SK-N-SH treated with all-trans-retinoic acid at 6 μM for 48 hours (cell line): ENCODE measurements around the gene MRPL21.

Experiments used
- ATAC-seq: fragments of 200-7000 bp; cut with Tn5 transposase; 3 replicates; pipeline ENCODE4 v1.9.1; 2020; ENCODE audit warnings: mild to moderate bottlenecking, moderate library complexity
- ARNTL ChIP-seq: fragments of 450-650 bp; formaldehyde crosslinking; IDR thresholded peaks from 2 replicates; pipeline ENCODE4 v1.5.0; 2020; ENCODE audit warnings: low read depth, mild to moderate bottlenecking, moderate library complexity, borderline replicate concordance
- BACH2 ChIP-seq: fragments of 250-450 bp; sonication (Bioruptor Pico); IDR thresholded peaks from 2 replicates; pipeline ENCODE4 v1.9.0; 2021; ENCODE audit warnings: mild to moderate bottlenecking, borderline replicate concordance
- CSDC2 ChIP-seq: fragments of 250-450 bp; sonication (Bioruptor Pico); IDR thresholded peaks from 2 replicates; pipeline ENCODE4 v1.5.0; 2020; ENCODE audit warnings: mild to moderate bottlenecking, moderate library complexity
- CSRNP3 ChIP-seq: fragments of 250-450 bp; sonication (Bioruptor Pico); IDR thresholded peaks from 2 replicates; pipeline ENCODE4 v1.5.1; 2021; ENCODE audit warnings: mild to moderate bottlenecking, moderate library complexity
- ESRRG ChIP-seq: fragments of 250-450 bp; sonication (Bioruptor Pico); IDR thresholded peaks from 2 replicates; pipeline ENCODE4 v1.6.1; 2021; ENCODE audit warnings: mild to moderate bottlenecking
- GLIS3 ChIP-seq: fragments of 250-450 bp; sonication (Bioruptor Pico); IDR thresholded peaks from 2 replicates; pipeline ENCODE4 v1.5.0; 2020; ENCODE audit warnings: mild to moderate bottlenecking, moderate library complexity
- ISL1 ChIP-seq: fragments of 250-450 bp; sonication (Bioruptor Pico); IDR thresholded peaks from 2 replicates; pipeline ENCODE4 v2.1.2; 2022; ENCODE audit warnings: mild to moderate bottlenecking, moderate library complexity
- OSR1 ChIP-seq: fragments of 250-450 bp; sonication (Bioruptor Pico); IDR thresholded peaks from 2 replicates; pipeline ENCODE4 v1.8.0; 2022; ENCODE audit warnings: moderate library complexity, mild to moderate bottlenecking, inconsistent platforms
- PATZ1 ChIP-seq: fragments of 250-450 bp; sonication (Bioruptor Pico); IDR thresholded peaks from 2 replicates; pipeline ENCODE4 v1.8.0; 2020; ENCODE audit warnings: mild to moderate bottlenecking, moderate library complexity, borderline replicate concordance
- POU6F1 ChIP-seq: fragments of 250-450 bp; sonication (Bioruptor Pico); IDR thresholded peaks from 2 replicates; pipeline ENCODE4 v1.8.0; 2021; ENCODE audit warnings: low read depth, mild to moderate bottlenecking, moderate library complexity, borderline replicate concordance
- PPARA ChIP-seq: fragments of 250-450 bp; sonication (Bioruptor Pico); IDR thresholded peaks from 2 replicates; pipeline ENCODE4 v1.5.0; 2020; ENCODE audit warnings: mild to moderate bottlenecking, borderline replicate concordance
- RARB ChIP-seq: fragments of 250-450 bp; sonication (Bioruptor Pico); IDR thresholded peaks from 2 replicates; pipeline ENCODE4 v1.8.0; 2021; ENCODE audit warnings: mild to moderate bottlenecking, moderate library complexity
- SNAI2 ChIP-seq: fragments of 250-450 bp; sonication (Bioruptor Pico); IDR thresholded peaks from 2 replicates; pipeline ENCODE4 v1.5.0; 2020; ENCODE audit warnings: mild to moderate bottlenecking, moderate library complexity
- TCF4 ChIP-seq: fragments of 250-450 bp; sonication (Bioruptor Pico); IDR thresholded peaks from 2 replicates; pipeline ENCODE4 v1.8.0; 2021; ENCODE audit warnings: mild to moderate bottlenecking, moderate library complexity, borderline replicate concordance
- TOX ChIP-seq: fragments of 250-450 bp; sonication (Bioruptor Pico); IDR thresholded peaks from 2 replicates; pipeline ENCODE4 v1.8.0; 2021; ENCODE audit warnings: mild to moderate bottlenecking, moderate library complexity, borderline replicate concordance
- ZC3H10 ChIP-seq: fragments of 250-450 bp; sonication (Bioruptor Pico); IDR thresholded peaks from 2 replicates; pipeline ENCODE4 v1.5.1; 2021; ENCODE audit warnings: mild to moderate bottlenecking, moderate library complexity
- ZFP3 ChIP-seq: fragments of 250-450 bp; sonication (Bioruptor Pico); IDR thresholded peaks from 2 replicates; pipeline ENCODE4 v1.5.0; 2020; ENCODE audit warnings: mild to moderate bottlenecking, moderate library complexity
- ZNF70 ChIP-seq: fragments of 450-650 bp; formaldehyde crosslinking; IDR thresholded peaks from 2 replicates; pipeline ENCODE4 v1.5.0; 2020; ENCODE audit warnings: mild to moderate bottlenecking, moderate library complexity
- ZNF8 ChIP-seq: fragments of 450-650 bp; formaldehyde crosslinking; IDR thresholded peaks from 2 replicates; pipeline ENCODE4 v1.5.0; 2020; ENCODE audit warnings: mild to moderate bottlenecking, moderate library complexity
- TF ChIP-seq, protein P1 (sequence below): fragments of 250-450 bp; sonication (Bioruptor Pico); IDR thresholded peaks from 2 replicates; pipeline ENCODE4 v1.5.1; 2020; ENCODE audit warnings: low read depth, mild to moderate bottlenecking, moderate library complexity

Gene MRPL21

DNA sequence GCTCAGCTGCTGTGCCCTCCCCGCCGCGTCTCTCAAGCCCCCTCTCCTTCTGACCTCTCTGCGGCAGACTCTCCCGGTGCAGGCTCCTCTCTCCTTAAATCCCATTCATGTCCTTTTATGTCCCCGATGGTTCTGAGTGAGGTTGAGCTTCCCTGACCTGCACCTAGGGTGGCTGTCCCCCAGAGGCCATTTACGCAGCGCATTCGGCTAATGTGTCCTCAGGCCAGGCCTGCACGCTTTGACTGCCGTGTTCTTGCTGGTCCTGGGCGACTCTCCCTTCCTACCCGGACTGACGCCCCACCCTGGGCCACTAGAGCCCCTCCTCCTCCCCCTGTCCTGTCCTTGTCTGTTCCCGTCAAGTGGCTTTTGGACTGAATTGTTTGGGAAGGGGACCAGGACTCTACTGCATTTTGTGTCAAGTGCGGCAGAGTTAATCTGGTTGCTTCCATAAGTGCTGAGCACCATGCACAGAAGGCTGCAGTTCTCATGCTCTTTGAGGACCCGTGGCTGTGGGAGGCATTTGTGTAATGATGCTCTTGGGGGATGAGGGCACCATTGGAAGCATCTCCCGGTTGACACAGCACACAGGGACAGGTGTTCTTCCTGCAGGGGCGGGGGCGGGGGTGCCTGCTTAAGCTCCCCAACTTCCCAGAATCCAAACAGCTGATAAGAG lies 37.2 kb upstream of the MRPL21 start (continued):
- no peak for TF ChIP-seq ESRRG (CRISPR knock-in tag)
- no peak for TF ChIP-seq OSR1
- TF ChIP-seq ZNF8 (CRISPR knock-in tag), result no peak
- TF ChIP-seq ZC3H10 (CRISPR knock-in tag), result no peak
- TF ChIP-seq POU6F1 (CRISPR knock-in tag), result no peak
- no peak for TF ChIP-seq TCF4 (CRISPR knock-in tag)
- no peak for TF ChIP-seq CSRNP3 (CRISPR knock-in tag)
- TF ChIP-seq TOX, result no peak

DNA sequence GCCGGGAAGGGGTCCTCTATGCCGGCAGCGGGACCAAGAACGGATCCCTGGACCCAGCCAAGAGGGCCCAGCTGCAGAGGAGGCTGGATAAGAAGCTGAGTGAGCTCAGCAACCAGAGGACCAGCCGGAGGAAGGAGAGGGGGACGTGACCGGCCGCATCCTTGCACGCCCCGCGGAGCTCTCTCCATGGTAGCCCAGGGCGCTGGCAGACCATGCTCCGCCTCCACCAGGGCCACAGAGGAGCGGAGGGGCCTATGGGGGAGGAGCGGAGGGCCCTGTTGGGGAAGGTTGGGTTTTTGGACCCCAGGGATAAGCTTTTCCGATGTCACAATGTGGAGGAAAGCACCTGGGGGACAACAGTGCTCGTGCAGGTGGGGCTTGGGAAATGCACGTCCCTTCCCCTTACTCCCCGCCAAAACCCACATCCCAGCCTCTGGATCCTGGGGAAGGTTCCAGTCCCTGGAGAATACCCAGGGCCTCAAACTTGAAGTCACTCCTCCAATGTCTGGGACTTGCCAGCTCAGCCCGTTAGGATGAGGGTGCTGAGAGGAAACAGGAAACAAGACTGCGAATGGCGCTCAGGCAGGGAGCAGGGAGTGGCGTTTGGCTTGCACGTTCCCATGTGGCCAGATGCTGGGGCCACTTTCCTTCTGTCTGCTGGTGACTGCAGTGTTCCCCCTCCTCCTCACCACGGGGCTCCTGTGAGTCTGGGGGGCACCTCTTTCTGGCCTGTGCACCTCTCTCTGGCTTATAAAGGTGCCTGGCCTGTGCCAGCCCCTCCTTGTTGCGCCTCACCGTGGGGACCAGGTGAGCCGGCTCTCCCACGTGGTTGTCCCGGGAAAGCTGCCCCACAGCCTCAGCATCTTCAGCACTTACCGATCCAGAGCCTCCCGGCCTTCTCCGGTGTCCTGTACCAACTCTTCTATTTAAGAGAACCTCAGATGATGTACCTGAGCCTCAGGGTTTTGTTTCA lies 36.2 kb upstream of the MRPL21 start:
- no peak for TF ChIP-seq ISL1 (CRISPR knock-in tag)
- TF ChIP-seq TCF4 (CRISPR knock-in tag), result no peak
- TF ChIP-seq, protein P1, sequence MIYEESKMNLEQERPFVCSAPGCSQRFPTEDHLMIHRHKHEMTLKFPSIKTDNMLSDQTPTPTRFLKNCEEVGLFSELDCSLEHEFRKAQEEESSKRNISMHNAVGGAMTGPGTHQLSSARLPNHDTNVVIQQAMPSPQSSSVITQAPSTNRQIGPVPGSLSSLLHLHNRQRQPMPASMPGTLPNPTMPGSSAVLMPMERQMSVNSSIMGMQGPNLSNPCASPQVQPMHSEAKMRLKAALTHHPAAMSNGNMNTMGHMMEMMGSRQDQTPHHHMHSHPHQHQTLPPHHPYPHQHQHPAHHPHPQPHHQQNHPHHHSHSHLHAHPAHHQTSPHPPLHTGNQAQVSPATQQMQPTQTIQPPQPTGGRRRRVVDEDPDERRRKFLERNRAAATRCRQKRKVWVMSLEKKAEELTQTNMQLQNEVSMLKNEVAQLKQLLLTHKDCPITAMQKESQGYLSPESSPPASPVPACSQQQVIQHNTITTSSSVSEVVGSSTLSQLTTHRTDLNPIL, result no peak
- no peak for TF ChIP-seq SNAI2 (CRISPR knock-in tag)
- no peak for TF ChIP-seq RARB (CRISPR knock-in tag)
- no peak for TF ChIP-seq BACH2 (CRISPR knock-in tag)
- TF ChIP-seq PPARA (CRISPR knock-in tag), result no peak
- no peak for TF ChIP-seq ZC3H10 (CRISPR knock-in tag)
- no peak for TF ChIP-seq CSDC2 (CRISPR knock-in tag)
- no peak for TF ChIP-seq ZNF70
- TF ChIP-seq GLIS3 (CRISPR knock-in tag), result no peak
- TF ChIP-seq ARNTL (CRISPR knock-in tag), result no peak
- no peak for ATAC-seq

DNA sequence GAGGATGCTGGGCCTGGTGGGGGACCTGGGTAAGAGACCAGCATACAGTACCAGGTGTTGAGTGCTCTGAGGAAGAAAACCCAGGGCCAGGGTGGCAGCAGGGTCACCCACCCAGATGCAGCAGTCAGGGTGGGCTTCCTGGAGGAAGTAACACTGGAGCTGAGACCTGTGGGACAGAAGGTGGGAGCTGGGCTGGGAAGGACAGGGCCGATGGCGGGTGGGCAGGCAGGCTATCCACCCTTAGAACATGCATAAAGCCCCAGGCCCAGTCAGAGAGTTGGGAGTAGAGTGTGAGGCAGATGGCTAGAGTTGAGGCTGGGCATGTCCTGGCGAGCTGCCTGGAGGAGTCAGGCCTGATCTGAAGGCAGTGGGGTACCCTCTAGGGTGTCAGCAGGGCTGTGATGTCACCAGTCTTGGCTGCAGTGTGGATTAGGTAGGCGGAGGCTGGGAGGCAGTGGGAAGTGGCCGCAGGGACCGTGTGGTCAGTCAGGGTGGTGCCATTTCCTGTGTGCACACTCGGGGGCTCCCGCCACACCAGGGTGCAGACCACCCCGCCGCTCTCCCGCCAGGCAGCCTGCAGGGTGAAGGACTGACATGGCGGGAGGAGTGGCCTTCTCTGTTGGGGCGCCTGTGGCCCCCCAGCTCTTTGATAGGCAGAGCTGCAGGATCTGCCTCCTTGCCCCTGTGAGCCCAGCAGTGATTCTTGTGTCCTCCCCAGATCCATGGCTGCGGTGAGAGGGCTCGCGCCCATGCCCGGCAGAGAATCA lies 35.4 kb upstream of the MRPL21 start:
- no peak for ATAC-seq
- TF ChIP-seq CSRNP3 (CRISPR knock-in tag) (no peak), PATZ1 (CRISPR knock-in tag) (no peak), CSDC2 (CRISPR knock-in tag) (no peak), SNAI2 (CRISPR knock-in tag) (no peak), GLIS3 (CRISPR knock-in tag) (no peak), ARNTL (CRISPR knock-in tag) (no peak), ZNF8 (CRISPR knock-in tag) (no peak), BACH2 (CRISPR knock-in tag) (no peak), POU6F1 (CRISPR knock-in tag) (no peak), ESRRG (CRISPR knock-in tag) (no peak), ISL1 (CRISPR knock-in tag) (no peak), ZFP3 (CRISPR knock-in tag) (no peak), PPARA (CRISPR knock-in tag) (no peak), TOX (no peak)
- TF ChIP-seq, protein P1, result no peak
